Occipital lobe (tissue), 2 donors: ENCODE measurements around the gene GAST. TPM values are rescaled to one million over a fixed set of nuclear protein-coding genes. Genes with fewer than 3 reads are reported as not detected.
A peak's percentile ranks its signal among the peaks of the same experiment; 100 is the strongest.

Experiments used
- DNase-seq: peaks from one replicate; lab custom pipeline; 2025; lab: John Stamatoyannopoulos, UW
- total RNA-seq: library from RNA; depleted of rRNA; stranded (reverse); fragments of >200 nt; gene quantifications from one replicate; pipeline ENCODE4 v1.2.3, GENCODE V29; 2014

GAST gene
- total RNA-seq, 1 donor from 2014 or later = not detected

DNA sequence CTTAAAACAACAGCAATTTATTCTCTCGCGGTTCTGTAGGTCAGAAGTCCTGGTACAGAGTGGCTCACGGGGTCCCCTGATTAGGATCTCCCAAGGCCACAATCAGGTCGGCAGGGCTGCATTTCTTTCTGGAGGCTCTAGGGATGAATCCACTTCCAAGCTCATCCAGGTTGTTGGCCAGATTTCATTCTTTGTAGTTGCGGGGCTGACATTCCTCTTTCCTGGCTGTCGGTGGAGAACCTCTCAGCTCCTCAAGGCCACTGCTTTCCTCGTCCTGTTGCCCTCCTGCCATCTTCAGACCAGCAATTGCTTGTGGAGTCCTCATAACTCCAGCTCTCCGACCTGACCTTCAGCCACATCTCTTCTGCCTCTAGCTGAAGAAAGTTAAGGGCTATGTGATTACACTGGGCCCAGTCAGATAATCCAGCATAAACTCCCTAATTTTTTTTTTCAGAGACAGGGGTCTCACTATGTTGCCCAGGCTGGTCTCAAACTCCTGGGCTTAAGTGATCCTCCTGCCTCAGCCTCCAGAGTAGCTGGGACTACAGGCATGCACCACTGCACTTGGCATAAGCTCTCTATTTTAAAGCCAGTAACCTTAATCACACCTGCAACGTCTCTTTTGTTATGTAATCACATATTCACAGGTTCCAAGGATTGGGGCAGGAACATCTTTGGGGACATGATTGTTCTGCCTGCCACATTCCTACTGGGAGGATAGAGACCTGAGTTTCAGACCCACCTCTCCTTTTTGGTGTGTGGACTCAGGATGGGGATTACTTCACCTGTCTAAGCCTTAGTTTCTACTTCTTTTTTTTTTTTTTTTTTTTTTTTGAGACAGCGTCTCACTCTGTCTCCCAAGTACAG lies 4.1 kb upstream of the GAST start:
- no peak for DNase-seq

DNA sequence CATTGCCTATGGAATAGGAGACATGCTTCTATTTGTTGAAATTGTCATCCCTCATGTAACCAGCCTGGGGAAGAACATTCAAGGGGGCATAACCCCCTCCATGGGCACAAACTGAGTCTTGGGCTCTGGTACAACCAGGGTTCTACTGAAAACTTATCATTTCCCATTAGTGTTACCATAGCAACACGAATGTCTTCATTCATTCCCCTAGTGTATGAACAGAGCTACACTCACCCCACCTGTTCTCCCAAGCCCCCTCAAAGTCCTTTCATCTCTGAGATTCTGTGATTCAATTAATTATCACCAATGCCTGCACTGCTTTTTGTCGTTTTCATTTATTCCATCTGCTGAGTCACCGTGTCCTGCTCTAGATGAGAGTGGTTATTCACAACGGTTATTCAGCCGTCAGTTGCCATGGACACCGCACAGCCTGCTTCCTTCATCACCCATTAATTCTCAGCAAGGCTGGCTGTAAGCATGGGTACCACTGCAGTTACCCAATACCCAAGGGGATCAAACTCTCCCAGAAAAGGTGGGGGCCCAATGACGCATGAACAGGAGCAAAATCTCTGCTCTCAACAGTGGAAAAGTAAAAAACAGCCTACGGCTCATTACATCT lies 1.6 kb upstream of the GAST start:
- DNase-seq = peak; percentile 72

DNA sequence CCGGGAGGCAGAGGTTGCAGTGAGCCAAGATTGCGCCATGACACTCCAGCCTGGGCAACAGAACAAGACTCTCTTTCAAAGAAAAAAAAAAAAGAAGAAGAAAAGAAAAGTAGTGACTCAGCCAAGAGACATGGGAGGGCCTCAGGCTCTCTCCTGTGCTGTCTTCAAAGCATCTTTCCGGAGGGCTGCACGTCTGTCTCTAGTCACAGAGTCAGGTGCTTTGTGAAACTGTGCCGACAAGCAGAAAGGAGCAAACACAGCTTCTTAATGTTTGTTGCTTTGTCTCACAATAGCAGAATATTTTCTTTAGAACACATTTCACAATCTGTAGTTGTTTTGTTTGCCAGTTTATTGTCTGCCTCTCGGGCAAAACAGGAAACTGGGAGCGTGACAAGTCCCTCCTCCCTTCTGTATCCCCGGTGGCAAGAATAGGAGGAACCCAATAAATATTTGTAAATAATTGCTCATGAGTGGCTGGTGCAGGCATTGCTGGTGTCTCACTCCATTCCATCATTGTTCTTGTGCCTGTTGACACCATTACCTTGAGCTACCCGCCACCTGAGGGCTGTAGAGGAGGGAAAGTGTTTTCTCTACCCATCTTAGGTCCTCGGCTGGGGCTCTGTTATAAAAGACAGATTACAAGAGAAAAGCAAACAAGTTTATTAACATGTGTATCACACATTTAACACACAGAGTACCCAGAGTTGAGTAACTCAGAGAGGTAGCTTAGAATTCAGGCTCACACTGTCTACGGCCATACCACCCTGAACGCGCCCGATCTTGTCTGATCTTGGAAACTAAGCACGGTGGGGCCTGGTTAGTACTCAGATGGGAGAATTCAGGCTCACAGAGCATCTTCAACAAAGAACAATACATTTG lies 5.5 kb downstream of the GAST start:
- no peak for DNase-seq

DNA sequence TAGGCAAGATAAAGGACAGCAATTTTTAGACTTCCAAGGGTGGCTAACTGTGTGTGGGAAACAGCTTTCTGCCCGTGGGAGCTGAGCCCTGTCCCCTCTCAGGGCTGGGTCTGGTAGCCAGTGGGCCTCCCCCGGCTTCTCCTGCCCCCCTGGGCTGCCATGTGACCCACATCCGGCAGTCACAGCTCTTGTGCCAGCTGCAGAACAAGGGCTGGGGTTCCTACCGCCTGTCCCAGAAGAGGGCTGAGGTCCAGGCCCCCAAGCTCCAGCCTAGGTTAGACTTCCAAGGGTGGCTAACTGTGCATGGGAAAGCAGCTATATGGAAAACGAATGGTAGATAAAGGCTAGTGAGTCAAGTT lies 6.1 kb downstream of the GAST start:
- no peak for DNase-seq

DNA sequence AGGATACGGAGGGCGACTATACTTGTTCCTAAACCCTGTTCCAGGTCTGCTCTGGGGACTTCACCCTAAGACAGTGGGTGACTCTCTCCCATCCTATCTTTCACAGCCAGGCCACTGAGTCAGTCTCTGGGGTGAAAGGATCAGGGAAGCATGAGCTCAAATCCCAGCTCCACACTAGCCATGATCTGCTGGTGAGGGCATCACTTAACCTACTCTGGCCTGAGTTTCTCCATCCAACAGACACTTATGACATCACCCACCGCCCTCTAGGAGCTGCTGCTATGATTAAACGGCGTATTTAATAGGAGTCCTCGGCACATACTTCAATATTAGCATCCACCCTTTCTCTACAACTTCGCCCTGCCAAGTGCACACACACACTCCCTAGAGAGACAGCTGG lies 10.1 kb downstream of the GAST start:
- no peak for DNase-seq

DNA sequence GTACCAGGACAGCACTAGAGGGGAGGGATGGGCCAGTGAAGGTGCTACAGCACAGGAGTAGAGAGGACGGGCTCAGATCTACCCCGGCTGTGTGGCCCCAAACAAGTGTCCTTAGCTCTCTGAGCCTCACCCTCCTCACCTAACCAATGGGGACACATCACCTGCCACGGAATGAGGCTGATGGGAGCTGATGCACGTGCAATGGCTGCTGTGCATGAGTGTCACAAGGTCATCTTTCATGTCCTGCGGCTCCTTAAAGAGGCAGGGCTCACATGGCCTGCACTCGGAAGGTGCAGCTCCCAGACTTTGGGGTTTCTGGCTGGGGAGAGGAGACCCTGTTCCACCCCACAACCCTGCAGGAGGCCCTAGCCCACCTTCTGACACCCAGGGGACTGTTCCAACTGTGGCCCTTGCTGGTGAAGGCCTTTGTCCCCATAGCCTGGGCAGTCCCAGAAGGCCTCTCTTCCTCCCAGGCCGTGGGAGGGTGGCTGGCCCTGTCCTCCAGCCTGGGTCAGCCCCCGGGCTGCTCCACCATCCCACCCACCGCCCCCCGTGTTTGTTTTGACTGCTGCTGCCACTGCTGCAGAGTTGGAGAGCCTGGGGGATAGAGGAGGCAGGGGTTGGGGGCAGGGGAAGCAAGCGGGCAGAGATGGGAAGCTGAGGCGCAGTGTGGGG lies 11.8 kb downstream of the GAST start:
- no peak for DNase-seq

DNA sequence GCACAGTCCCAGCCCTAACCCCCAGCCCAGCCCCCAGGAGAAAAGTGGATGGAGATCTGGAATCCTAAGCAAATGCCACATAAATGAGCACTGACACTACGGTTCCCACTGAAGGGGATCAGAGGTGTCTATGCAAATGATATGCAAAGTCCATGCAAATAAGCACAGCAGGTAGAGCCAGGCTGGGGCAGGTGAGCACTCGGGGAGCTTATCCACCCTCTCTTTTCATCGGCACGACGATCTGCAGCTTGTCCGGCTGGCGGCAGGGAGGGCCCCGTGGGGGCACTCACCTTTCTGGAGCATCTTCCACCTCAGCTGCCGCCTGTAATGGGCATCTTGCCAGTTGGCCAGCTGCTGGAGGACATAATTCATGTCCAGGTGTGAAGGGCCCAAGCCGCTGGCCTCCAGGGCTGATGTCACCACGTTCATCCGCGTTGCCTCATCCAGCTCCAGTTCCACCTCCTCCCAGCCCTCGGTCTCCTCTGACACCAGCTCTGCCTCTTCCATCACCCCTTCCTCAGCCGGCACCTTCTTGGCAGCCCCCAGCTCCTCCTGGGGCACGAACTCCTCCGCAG lies 12.4 kb downstream of the GAST start:
- no peak for DNase-seq

DNA sequence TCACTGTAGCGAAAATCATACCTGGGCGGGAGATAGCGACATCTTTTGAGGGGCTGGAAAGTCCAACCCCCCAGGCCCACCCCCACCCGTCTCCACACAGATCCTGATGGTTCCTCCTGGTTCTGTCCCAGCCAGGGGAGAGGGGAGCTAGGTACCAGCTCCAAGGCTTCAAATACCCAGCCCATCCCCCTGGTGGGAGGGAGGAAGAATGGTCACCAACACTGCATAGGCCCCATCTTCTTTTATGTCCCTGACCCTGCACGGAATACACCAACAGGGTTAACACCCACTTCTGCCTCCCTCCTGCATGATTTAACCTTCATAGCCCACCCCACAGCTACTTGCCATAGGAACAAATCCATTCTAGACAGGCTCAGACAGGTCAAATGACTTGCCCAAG lies 13.0 kb downstream of the GAST start:
- no peak for DNase-seq

DNA sequence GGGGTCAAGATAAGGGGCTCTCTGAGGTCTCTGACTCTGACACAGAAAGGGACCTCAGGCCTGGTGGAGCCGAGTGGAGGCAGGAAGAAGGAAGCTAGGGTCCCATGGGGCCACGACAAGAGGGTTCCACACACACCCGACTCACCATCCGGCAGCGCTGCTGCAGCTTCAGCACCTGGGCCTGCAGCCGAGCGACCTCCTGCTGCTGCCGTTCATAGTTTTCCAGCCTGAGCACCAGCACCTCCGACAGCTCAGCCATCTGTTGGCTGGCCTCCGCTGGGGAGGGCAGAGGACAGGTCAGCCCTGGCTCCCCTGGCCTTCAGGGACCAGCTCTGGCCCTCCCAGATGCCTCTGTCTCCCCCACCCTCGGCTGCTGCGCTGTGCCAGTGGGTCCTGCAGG lies 15.9 kb downstream of the GAST start:
- DNase-seq = no peak

DNA sequence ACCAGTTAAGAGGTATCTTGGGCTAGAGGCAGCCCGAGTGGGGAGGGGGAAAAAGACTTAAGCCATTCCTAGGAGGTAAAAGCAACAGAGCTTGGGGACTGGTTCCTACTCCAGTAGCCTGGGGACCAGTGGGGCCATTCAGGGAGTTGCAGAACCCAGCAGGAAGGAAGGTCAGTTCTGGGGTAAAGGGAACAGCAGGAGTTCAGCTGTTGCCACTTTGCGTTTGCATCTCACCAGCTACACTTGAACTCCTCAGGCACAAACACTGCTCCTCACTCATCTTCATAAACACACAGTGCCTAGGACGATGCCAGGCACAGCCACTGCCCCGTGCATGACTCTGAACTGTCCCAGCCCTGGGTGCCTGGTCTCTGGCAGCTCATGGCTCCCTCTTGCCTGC lies 18.3 kb downstream of the GAST start:
- DNase-seq = no peak

DNA sequence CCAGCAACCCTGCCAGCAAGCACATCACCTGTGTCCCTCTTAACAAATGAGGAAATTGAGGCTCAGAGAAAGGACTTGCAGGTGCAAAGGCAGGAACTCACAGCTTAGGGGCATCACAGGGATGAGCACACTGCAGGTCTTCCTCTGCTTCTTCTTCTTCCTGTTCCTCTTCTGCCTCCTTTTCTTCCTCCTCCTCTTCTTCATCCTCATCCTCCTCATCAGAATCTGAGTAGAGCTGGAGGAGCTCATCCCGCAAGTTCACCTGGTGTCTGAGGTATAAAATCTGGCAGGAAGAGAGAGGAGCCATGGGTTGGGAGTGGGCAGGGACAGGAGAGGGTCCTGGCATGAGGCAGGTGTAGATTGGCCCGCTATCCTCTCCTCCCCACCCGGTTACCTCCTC lies 19.7 kb downstream of the GAST start:
- no peak for DNase-seq

DNA sequence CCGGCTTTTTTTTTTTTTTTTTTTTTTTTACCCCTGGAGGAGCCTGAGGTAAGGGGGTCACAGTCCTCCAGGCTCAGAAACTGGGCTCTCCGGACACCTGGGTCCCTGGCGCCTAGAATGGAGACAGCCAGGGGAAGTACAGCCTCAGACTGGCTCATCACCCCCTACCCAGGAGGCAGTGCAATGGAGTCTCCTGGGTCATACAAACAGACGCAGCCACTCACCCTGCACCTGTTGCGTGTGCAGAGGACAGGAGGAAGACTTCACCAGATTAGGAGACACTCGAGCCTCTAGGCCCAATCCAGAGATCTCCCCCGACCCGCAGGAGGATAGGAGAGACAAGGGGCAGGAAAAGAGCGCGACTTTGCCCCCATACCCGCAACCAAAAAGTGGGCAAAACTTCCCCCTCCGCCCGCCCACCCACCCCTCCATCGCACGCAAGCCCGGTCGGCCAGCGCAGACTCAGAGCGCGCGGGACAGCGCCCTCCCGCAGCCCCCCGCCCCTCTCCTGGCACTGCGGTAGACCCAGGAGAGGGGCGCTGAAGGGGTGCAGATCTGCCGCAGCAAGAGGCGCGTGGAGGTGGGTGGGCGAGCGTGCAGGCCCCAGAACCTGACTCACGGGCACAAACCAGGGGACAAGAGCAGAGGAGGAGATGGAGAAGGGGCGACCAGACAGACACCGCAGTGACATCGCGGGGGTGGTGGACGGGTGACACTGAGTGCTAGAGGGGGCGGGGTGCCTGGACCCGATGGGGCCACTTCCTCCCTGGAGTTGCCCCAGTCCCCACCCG lies 21.4 kb downstream of the GAST start:
- DNase-seq = no peak

DNA sequence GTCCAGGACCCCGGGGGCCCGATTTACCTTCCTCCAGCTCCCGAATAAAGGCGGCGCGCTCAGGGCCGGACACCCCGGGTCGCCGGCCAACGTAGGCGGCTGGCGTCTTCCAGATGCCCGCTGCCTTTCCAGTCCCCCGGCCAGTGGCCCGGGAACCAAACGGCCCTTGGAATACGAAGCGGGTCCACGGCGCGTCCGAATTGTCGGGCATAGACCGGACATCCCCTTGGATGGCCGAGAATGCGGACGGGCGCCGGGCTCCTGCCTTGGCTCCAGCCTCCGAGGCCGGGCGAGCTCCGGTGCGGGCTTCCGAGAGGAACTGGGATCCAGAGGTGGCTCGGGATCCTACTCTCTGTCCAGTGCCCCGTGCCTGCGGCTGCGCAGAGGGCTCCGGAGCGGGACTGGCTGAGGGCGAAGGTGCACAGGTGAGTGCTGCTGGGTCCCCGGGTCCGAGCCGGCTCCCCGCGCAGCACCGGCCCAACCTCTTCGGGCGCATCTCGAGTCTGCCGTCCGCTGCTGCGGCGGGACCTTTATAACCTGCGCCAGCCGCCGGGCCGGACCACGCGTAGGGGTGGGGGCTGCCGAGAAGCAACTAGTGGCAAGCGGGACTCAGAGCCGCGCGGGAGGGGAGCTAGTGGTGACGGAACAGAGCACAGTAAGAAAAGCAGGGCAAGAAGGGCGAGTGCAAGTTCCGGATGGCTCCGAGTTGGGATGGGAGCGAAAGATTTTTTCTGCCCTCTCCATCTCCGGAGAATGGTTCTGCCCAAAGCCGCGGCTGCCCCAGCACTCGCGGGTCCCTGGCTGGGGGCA lies 22.2 kb downstream of the GAST start, which contains the start of gene HAP1:
TSS of gene HAP1 (minus strand) at position 505 of the 810 bp plus-strand sequence. CDS start at position 496, 9 bp downstream.
- DNase-seq = no peak

DNA sequence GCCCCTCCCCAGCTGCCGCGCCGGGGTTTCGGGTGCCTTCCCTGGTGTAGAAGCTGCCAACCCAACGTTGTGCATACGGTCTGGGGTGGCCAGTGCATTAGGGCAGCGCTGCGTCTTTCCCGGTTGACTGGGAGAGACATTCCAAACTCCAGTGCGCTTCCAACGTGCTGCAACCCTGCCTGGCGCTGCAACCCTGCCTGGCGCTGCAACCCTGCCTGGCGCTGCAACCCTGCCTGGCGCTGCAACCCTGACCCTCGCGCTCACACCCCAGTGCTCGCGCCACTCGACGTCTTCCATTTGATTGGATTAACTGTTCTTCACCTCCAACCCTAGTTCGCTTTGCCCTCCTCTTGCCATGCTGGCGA lies 22.8 kb downstream of the GAST start:
- DNase-seq = no peak

DNA sequence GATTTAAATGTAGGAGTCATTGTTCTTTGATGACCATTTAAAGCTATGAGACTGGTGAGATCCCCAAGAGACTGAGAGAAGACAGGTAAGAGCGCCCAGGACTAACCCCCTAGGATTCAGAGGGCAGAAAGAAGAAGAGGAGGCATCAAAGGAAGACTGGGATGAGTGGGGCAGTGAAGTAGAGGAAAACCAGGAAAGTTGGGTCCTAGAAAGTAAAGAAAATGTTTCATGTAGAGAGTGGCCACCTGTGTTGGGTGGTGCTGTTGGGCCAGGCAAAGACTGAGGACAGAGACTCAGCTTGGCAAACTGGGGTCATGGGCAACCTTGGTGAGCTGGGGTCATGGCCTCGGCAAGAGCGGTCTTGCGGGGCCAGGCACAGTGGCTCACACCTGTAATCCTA lies 23.6 kb downstream of the GAST start:
- DNase-seq = no peak

DNA sequence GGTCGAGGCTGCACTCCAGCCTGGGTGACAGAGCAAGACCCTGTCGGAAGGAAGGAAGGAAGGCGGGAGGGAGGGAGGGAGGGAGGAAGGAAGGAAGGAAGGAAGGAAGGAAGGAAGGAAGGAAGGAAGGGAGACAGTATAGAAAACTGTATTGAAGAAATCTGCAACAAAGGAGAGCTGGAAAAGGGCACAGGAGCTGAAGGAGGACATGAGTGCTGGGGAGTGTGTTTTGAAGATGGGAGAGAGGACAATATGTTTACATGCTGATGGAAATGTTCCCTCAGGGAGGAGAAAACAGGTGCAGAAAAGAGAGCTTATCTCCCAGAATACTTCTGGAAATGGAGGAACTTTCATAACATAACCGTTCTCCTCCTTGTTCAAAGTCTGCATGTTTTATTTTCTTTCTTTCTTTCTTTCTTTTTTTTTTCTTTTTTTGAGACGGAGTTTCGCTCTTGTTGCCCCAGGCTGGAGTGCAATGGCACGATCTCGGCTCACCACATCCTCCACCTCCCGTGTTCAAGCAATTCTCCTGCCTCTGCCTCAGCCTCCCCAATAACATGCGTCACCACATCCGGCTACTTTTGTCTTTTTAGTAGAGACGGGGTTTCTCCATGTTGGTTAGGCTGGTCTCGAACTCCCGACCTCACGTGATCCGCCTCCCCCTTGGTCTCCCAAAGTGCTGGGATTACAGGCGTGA lies 25.0 kb downstream of the GAST start:
- no peak for DNase-seq

DNA sequence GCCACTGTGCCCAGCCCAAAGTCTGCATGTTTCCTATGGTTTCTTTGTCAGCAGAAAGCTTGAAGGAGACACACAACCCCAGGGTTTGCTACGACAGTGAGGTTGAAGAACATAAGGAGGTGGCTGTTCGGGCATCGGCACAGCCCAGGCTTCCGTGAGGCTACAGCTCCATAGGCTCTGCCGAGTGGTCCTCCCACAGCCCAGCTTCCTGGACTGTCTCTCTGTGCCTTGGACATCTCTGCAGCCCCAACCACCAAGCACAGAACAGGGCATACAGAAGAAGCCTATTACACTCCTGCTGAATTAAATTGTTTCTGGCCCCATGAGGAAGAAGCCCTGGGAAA lies 25.5 kb downstream of the GAST start:
- DNase-seq = no peak

DNA sequence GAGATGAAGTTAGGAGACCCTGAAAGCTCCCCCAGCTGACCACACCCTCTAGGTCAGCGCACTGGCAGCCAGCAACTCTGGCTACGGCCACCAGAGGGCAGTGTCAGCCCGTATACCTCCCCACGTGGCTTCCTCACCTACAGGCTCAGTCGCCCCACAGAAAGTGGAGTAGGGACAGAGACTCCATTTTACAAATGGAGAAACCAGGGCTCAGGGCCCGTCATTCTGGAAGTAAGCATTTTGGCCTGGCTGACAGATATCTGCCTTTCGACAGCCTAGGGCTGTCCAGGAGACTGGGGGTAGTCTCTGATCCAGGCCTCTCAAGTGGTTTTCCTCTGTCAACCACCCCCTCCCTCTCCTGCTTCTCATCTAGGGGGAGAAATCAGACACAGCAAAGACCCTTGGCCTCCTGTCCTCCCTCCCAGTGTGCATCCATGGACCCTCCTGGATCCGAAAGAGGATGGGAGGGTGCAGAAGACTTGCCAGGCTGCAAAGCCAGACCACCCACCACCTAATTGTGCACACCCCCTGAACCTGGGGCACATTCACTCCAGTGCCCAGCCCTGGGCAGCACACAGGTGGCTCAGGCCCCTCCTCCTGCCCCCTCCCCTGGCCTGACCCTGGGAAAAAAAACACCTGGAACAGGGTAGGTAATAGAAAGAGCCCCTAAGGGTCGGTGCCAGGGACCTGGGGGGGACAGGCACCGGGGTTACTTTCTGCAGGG lies 26.1 kb downstream of the GAST start:
- DNase-seq = peak; percentile 54

DNA sequence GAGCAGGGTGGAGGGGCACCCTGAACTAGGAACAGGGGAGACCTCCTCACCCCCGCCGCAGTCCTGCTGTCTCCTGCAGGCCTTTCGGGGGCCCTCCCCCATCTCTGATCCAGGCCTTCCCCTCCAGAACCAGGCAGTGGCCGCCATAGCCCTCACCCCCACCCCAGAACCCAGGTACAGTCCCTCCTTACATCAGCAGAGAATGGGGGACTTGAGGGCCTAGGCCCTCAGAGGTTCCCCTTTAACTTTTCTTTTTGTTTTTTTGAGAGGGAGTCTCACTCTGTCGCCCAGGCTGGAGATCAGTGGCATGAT lies 26.6 kb downstream of the GAST start:
- DNase-seq = no peak
